Measurements from ENCODE around the gene GLS. TPM values are rescaled to one million over a fixed set of nuclear protein-coding genes. Genes with fewer than 3 reads are reported as not detected.
A peak's percentile ranks its signal among the peaks of the same experiment; 100 is the strongest.

GLS gene
- total RNA-seq, 2 experiments from 2014 or later = 136 to 242 TPM

DNA sequence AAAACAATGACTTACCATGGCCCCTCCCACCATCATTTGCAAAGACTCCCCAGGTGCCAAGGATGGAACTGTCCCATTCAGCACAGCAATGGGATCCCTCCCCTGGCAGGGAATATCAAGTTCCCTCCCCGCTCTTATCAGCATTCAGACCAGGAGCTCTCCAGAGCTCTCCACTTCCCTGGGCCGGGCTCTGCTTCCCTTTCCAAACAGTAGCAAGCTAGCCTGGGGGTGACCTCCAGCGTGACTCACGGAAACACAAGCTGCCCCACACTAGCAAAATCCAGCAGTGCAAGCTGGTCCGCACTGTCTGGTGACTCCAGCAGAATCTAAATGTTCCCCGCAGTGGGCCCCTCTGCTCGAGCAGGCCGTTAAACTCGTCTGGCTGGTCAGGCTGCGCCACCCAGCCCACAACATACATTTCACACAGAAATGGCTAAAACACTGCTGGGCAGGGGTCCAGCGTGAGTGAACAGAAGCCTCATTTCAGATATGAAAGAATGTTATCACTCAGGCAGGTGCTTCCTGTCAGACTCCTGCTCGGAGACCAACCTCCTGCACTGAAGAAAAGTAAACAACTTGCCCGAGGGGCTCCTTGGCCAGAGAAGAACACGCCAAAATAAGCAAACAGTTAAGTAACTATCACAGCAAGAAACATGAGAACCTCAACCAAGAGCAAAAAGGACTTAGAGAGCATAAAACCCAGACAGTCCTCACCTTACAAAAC, 99.4 kb downstream of the GLS start:
- POLR2A ChIA-PET = no interaction called here
- ATAC-seq (no peak), DNase-seq (no peak)
- CTCF ChIA-PET = interaction anchor here (0.6 kb wide), 1 partner anchor 28 kb away, joined by 3 read pairs; no protein-coding TSS in a partner anchor
- Mint-ChIP-seq H3K9me3 (ENCODE audit: low read depth) (no peaks in the 10 kb centered on the region), H3K4me3 (no peak overlapping the region), H3K36me3 (ENCODE audit: low read depth) (peaks cover 92% of the 10 kb centered on the region), H3K4me1 (peaks cover 69% of the 10 kb centered on the region), H3K27ac (peak overlapping the region; percentile 78), H3K27me3 (no peaks in the 10 kb centered on the region)
- intact Hi-C loops (cut with DNase I, micrococcal nuclease) = loop anchor here in 1 of 2 experiments (2.0 kb wide), 1 partner anchor 15 kb away; no protein-coding TSS in a partner anchor

DNA sequence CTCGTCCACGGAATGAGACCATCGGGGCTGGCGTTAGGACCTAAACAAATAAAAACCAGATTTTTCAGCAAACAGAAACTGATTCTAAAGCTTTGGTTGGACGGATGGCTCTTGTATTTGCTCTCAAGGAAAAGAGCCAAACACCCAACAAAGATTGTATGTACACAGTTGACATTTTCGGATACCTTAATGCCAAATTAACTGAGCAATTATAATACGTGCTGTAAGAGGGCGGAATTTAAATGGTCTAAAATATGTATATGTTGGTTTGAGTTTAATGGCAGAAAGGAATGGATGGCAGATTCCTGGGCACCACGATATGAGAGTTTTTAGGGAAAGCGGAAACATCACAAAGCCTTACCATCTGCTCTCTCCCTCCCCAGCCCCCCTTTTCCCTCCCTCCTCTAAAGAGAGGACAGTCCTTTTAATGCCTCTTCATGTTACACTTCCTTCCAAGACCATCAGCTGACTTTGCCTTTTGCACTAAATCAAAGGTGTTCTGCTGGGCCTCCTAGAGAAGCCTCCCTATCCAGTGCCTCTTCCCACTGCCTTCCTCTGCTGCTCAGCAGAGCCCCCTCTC, 100.1 kb downstream of the GLS start:
- Mint-ChIP-seq H3K9me3 (ENCODE audit: low read depth) (no peaks in the 10 kb centered on the region), H3K27me3 (no peaks in the 10 kb centered on the region), H3K4me1 (peaks cover 76% of the 10 kb centered on the region), H3K4me3 (no peak overlapping the region), H3K36me3 (ENCODE audit: low read depth) (peaks cover 92% of the 10 kb centered on the region), H3K27ac (peak overlapping the region; percentile 78)
- ChIA-PET CTCF (interaction anchor here (0.6 kb wide), 1 partner anchor 27 kb away, joined by 3 read pairs; no protein-coding TSS in a partner anchor), POLR2A (no interaction called here)
- ATAC-seq (no peak), DNase-seq (no peak)
- intact Hi-C loops (cut with DNase I, micrococcal nuclease) = no loop called here

DNA sequence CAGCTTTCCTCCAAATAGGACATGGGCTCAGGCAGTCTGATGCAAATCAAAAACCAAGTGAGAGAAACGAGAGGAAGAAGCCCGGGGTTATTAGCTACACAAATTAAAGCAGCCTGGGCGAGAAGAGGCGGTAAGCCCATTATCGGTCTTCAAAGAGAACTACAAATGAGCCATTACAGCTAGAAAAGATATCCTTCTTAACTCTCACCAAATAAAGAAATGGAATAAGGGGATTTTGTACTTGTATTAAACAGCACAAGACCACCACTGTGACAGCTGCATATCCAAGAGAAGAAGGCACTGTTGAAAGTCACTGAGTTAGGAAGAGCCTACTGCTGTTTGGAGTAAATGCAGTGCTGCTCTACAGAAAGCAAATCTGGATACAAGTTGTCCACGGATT, 100.7 kb downstream of the GLS start:
- Mint-ChIP-seq H3K4me3 (no peak overlapping the region), H3K9me3 (ENCODE audit: low read depth) (no peaks in the 10 kb centered on the region), H3K4me1 (peaks cover 82% of the 10 kb centered on the region), H3K27me3 (no peaks in the 10 kb centered on the region), H3K27ac (peak overlapping the region; percentile 78), H3K36me3 (ENCODE audit: low read depth) (peaks cover 93% of the 10 kb centered on the region)
- intact Hi-C loops (cut with DNase I, micrococcal nuclease) = no loop called here
- ATAC-seq (no peak), DNase-seq (no peak)
- CTCF ChIA-PET = no interaction called here
- POLR2A ChIA-PET = no interaction called here

DNA sequence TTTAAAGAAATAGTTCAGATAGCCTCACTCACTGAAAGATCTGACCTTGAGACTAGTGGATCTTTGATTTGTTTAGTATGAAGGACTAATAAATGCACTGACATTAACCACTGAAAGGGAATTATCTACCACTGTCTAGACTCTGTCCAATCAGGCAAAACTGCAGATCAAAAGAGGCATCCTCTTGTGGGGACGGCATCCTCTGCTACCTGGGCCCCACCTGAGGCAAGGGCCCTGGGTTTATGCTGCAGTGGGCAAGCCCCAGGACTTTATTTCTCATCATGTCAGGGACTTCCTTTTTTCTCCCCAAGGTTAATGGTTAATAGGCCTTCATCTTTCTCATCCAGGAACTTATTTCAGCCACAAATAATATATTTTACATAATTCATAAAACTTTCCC, 101.1 kb downstream of the GLS start:
- Mint-ChIP-seq H3K4me1 (peaks cover 81% of the 10 kb centered on the region), H3K27ac (no peak overlapping the region), H3K27me3 (no peaks in the 10 kb centered on the region), H3K36me3 (ENCODE audit: low read depth) (peaks cover 92% of the 10 kb centered on the region), H3K9me3 (ENCODE audit: low read depth) (no peaks in the 10 kb centered on the region), H3K4me3 (no peak overlapping the region)
- ATAC-seq (no peak), DNase-seq (no peak)
- ChIA-PET POLR2A (no interaction called here), CTCF (interaction anchor here (1.2 to 1.8 kb wide), 2 partner anchors 14 to 16 kb away, joined by 3 to 4 read pairs; no protein-coding TSS in a partner anchor)
- intact Hi-C loops (cut with DNase I, micrococcal nuclease) = no loop called here

DNA sequence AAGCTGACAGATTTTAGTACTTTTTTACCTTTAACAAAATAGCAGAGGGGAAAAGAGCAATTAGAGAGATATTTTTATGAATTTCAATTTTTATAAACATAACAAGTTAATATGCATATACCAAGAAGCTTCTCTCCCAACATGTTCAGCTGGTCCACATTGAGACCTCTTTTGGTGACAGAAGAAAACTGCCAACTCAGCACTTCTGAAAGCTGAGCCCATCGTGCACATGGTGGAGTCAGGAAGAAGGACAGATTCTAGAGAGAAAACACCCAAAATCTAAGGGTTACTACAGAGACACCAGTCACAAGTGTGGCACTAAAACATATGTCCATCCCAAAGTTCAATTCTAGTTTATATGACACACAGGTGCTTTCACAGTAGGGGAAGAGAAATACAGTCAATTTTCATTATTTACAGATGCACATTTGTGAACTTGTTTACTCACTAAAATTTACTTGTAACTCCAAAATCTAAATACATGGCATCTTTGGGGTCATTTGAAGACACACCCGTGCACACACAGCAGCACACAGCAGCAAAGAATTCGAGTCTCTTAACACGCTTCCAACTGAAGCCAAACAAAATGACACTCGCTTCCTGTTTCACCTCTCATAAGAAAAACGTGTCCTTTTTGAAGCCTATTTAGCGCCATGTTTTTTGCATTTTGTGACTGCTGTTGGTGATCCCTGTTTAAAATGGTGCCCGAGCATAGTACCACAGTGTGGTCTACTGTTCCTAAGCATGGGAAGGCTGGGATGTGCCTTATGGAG, 101.8 kb downstream of the GLS start:
- intact Hi-C loops (cut with DNase I, micrococcal nuclease) = no loop called here
- DNase-seq (no peak), ATAC-seq (no peak)
- H3K9me3 Mint-ChIP-seq (ENCODE audit: low read depth) = no peaks in the 10 kb centered on the region
- H3K36me3 Mint-ChIP-seq (ENCODE audit: low read depth) = peaks cover 94% of the 10 kb centered on the region
- CTCF ChIA-PET = interaction anchor here (0.7 to 1.8 kb wide), 5 partner anchors 8 to 22 kb away, joined by 3 to 4 read pairs (median 3); no protein-coding TSS in a partner anchor
- H3K4me1 Mint-ChIP-seq = peaks cover 78% of the 10 kb centered on the region
- no peaks in the 10 kb centered on the region for H3K27me3 Mint-ChIP-seq
- POLR2A ChIA-PET = interaction anchor here (0.6 kb wide), 1 partner anchor 116 kb away, joined by 4 read pairs; no protein-coding TSS in a partner anchor
- H3K4me3 Mint-ChIP-seq = no peak overlapping the region
- peak overlapping the region; percentile 78 for H3K27ac Mint-ChIP-seq

DNA sequence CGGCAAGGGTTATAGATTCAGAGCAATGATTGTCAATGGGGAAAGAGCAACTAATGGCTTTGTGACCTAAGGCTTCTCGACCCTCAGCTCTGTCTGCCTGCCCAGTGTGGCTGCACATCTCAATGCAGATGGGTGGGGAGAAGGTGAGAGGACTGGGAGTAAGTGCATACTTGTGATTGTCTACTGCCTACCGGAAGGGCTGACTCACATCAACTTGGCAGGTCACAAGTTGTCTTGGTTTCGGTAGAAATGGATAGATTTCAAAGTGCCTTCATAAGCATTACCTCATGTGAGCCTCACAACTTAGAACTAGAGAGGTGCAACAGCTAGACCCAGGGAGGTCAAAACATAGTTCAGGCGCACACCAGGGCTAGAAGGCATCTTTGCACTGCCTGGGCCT, 104.0 kb downstream of the GLS start:
- ChIA-PET CTCF (interaction anchor here (0.6 to 1.2 kb wide), 5 partner anchors 10 to 47 kb away, joined by 3 to 5 read pairs (median 3); no protein-coding TSS in a partner anchor), POLR2A (no interaction called here)
- Mint-ChIP-seq H3K36me3 (ENCODE audit: low read depth) (peaks cover 93% of the 10 kb centered on the region), H3K27me3 (no peaks in the 10 kb centered on the region), H3K27ac (peak overlapping the region; percentile 83), H3K4me3 (no peak overlapping the region), H3K9me3 (ENCODE audit: low read depth) (no peaks in the 10 kb centered on the region), H3K4me1 (peaks cover 60% of the 10 kb centered on the region)
- intact Hi-C loops (cut with DNase I, micrococcal nuclease) = no loop called here
- peak; percentile 52 for DNase-seq
- ATAC-seq = peak; percentile 81

DNA sequence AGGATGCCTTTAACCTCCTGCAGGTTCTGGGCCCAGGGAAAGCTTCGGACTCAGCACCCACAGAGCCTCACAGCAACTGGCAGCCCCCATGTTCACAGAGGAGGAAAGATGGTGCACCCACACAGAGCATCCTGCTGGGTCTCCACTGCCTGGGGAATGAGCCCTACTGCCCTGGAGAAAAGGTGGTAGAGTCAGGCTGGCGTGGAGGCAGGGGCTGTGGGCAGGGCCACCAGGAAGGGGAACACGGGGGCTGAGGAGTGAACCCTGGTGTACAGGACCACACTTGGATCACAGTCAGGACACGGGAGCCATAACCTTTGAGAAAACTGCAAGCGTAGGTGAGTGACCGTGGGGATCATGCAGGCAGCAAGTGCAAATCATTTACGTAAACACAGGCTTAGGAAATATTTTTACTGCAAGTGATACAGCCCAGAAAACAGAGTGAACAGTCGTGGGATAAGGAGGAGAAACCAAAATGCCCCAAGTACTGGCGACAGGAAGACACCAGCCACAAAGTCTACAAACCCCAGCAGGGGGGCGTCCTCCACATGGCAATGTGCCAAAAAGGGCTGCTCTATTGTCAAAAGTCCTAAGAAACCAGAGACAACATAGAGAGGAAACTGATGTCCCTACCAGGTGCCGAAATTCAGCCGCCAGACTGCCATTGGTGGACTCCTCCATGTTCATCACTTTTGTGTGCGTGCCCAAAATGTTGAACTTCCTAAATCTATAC, 105.8 kb downstream of the GLS start:
- DNase-seq = no peak
- peaks cover 44% of the 10 kb centered on the region for H3K4me1 Mint-ChIP-seq
- H3K36me3 Mint-ChIP-seq (ENCODE audit: low read depth) = peaks cover 91% of the 10 kb centered on the region
- intact Hi-C loops (cut with DNase I, micrococcal nuclease) = no loop called here
- H3K27me3 Mint-ChIP-seq = no peaks in the 10 kb centered on the region
- no peak for ATAC-seq
- POLR2A ChIA-PET = no interaction called here
- CTCF ChIA-PET = interaction anchor here (0.6 to 1.7 kb wide), 3 partner anchors 16 to 515 kb away, joined by 3 read pairs; no protein-coding TSS in a partner anchor
- peak overlapping the region; percentile 55 for H3K27ac Mint-ChIP-seq
- no peaks in the 10 kb centered on the region for H3K9me3 Mint-ChIP-seq (ENCODE audit: low read depth)
- H3K4me3 Mint-ChIP-seq = no peak overlapping the region

DNA sequence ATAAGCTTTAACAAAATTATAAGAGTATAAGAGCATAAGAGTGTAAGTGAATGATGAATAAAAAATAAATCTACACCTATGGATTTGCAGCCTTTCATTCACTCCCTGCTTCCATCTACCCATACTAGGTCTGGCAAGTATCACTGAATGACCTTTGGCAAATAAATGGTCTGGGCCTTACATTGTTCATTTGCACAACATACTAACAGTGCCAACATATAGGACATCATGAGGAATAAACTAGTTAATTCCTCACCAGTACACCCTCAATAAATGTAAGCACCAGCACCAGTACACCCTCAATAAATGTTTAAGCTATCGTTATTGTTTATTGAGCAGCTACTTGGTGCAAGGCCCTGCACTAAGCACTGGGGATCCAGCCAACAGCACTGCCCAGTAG, 106.5 kb downstream of the GLS start:
- CTCF ChIA-PET = interaction anchor here (0.6 to 1.7 kb wide), 5 partner anchors 12 to 514 kb away, joined by 3 to 6 read pairs (median 3); no protein-coding TSS in a partner anchor
- Mint-ChIP-seq H3K36me3 (ENCODE audit: low read depth) (peaks cover 86% of the 10 kb centered on the region), H3K9me3 (ENCODE audit: low read depth) (no peaks in the 10 kb centered on the region), H3K4me1 (peaks cover 44% of the 10 kb centered on the region), H3K27ac (peak overlapping the region; percentile 39), H3K27me3 (no peaks in the 10 kb centered on the region), H3K4me3 (no peak overlapping the region)
- POLR2A ChIA-PET = interaction anchor here (1.0 kb wide), 1 partner anchor 101 kb away, joined by 3 read pairs; no protein-coding TSS in a partner anchor
- no peak for ATAC-seq
- intact Hi-C loops (cut with DNase I, micrococcal nuclease) = no loop called here
- DNase-seq = no peak

DNA sequence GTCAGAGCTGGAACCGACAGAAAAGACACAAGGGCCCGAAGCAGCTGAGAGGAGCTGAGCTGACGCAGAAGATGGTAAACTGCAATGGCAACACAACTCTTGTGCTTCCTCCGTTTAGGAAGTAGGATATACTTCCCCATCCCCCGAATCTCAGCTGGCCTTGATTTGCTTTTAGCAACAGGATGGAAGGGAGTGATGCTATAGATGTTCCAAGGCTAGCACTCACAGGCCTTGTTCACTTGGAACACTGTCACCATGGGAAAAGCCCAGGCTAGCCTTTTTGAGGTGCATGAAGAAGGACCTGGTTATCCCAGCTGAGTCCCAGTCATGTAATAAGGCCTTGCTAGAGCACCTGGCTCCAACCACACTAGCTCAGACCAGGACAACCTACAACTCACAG, 107.3 kb downstream of the GLS start:
- Mint-ChIP-seq H3K4me1 (peaks cover 37% of the 10 kb centered on the region), H3K27ac (peak overlapping the region; percentile 76), H3K36me3 (ENCODE audit: low read depth) (peaks cover 86% of the 10 kb centered on the region)

DNA sequence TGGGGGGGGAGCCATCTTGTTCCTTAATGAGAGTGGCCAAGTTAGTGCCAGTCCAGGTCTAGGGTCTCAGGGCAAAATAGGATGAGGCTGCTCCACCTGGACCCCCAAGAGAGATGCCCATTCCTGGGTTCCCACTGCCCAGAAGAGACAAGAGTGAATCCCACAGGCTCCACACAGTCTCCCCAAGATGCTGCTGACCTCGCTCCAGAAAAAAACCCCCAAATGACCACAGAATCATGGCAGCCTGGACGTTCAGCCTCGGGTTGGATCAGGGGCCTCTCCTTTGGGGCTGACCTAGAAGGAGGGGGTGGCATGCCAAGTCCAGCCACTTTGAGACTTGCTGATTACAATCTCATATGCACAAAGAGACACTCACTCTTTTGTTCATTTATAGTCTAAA, 108.3 kb downstream of the GLS start:
- Mint-ChIP-seq H3K4me1 (peaks cover 36% of the 10 kb centered on the region), H3K27me3 (no peaks in the 10 kb centered on the region), H3K27ac (no peak overlapping the region), H3K9me3 (ENCODE audit: low read depth) (no peaks in the 10 kb centered on the region), H3K4me3 (no peak overlapping the region), H3K36me3 (ENCODE audit: low read depth) (peaks cover 89% of the 10 kb centered on the region)
- POLR2A ChIA-PET = interaction anchor here (0.7 kb wide), 1 partner anchor 16 kb away, joined by 3 read pairs; no protein-coding TSS in a partner anchor
- intact Hi-C loops (cut with DNase I, micrococcal nuclease) = no loop called here
- DNase-seq = no peak
- CTCF ChIA-PET = interaction anchor here (0.9 to 1.6 kb wide), 4 partner anchors 8 to 19 kb away, joined by 3 to 6 read pairs (median 4); no protein-coding TSS in a partner anchor
- ATAC-seq = no peak

More for the DNA sequence above, 107.3 kb downstream of the GLS start:
- Mint-ChIP-seq H3K9me3 (ENCODE audit: low read depth) (no peaks in the 10 kb centered on the region), H3K4me3 (no peak overlapping the region), H3K27me3 (no peaks in the 10 kb centered on the region)
- no peak for ATAC-seq
- intact Hi-C loops (cut with DNase I, micrococcal nuclease) = no loop called here
- CTCF ChIA-PET = interaction anchor here (0.8 to 1.7 kb wide), 5 partner anchors 12 to 207 kb away, joined by 3 to 6 read pairs (median 3); no protein-coding TSS in a partner anchor
- no peak for DNase-seq
- POLR2A ChIA-PET = interaction anchor here (0.5 to 1.0 kb wide), 2 partner anchors 9 to 102 kb away, joined by 3 to 5 read pairs; no protein-coding TSS in a partner anchor

All from activated CD4-positive, alpha-beta T cell treated with anti-CD3 and anti-CD28 coated beads for 36 hours (primary cell).